CD14-positive monocyte (primary cell): ENCODE data around the gene SYNPO. TPM values are rescaled to one million over a fixed set of nuclear protein-coding genes. Genes with fewer than 3 reads are reported as not detected.

ENCODE experiments used
- DNase-seq, 3 donors: peaks; one replicate each; pipeline ENCODE4 v3.0.0-alpha.2; 2011 to 2022
- H2AFZ ChIP-seq: 2 replicates; pipeline ENCODE4 v1.6.0; 2012; ENCODE audit warnings: mild to moderate bottlenecking, low read depth, low read length, inconsistent platforms; ENCODE audit not compliant: insufficient read depth, poor library complexity, severe bottlenecking
- H3K27ac ChIP-seq, 2 donors: 1 replicate in 1 of 2; 2 replicates in 1 of 2; pipeline ENCODE4 v1.5.1; 2012 to 2013; ENCODE audit warnings: low read length in 2 of 2, control low read depth in 1 of 2, inconsistent platforms in 1 of 2, low read depth in 1 of 2, mild to moderate bottlenecking in 1 of 2
- H3K27me3 ChIP-seq, 2 donors: one replicate each; pipeline versions ENCODE4 v1.6.0 to v1.6.1; 2011 to 2013; ENCODE audit warnings: low read length in 2 of 2; ENCODE audit not compliant: control insufficient read depth in 2 of 2, insufficient read depth in 2 of 2
- H3K36me3 ChIP-seq, 2 donors: replicated peaks in 1 of 2; 1 replicate in 1 of 2; 2 replicates in 1 of 2; pipeline versions ENCODE4 v1.5.1 to v1.6.1; 2012 to 2013; ENCODE audit warnings: low read length in 2 of 2, control low read depth in 1 of 2, inconsistent platforms in 1 of 2, mild to moderate bottlenecking in 1 of 2; ENCODE audit not compliant: insufficient read depth in 2 of 2, control insufficient read depth in 1 of 2
- H3K4me1 ChIP-seq, 2 donors: 1 replicate in 1 of 2; 2 replicates in 1 of 2; pipeline versions ENCODE4 v1.5.1 to v1.6.1; 2012 to 2013; ENCODE audit warnings: low read length in 2 of 2, control low read depth in 1 of 2, inconsistent platforms in 1 of 2, mild to moderate bottlenecking in 1 of 2, moderate library complexity in 1 of 2; ENCODE audit not compliant: insufficient read depth in 2 of 2, control insufficient read depth in 1 of 2
- H3K4me2 ChIP-seq: replicated peaks from 2 replicates; pipeline ENCODE3; 2012; ENCODE audit warnings: low read length, moderate library complexity, mild to moderate bottlenecking; ENCODE audit not compliant: poor library complexity, severe bottlenecking; ENCODE audit errors: extremely low read depth
- H3K4me3 ChIP-seq, 3 experiments: fragments of 200-600 bp in 1 of 3; sonication (generic) in 1 of 3; replicated peaks in 1 of 3; 1 replicate in 2 of 3; 2 replicates in 1 of 3; pipeline ENCODE4 v1.5.1; 2011 to 2013; ENCODE audit warnings: low read length in 3 of 3, mild to moderate bottlenecking in 3 of 3, control low read depth in 2 of 3, low read depth in 2 of 3, inconsistent platforms in 1 of 3, moderate library complexity in 1 of 3
- H3K79me2 ChIP-seq: 2 replicates; pipeline ENCODE4 v1.6.0; 2012; ENCODE audit warnings: mild to moderate bottlenecking, control low read depth, inconsistent platforms, low read length, moderate library complexity; ENCODE audit not compliant: insufficient read depth
- H3K9ac ChIP-seq: 2 replicates; pipeline ENCODE4 v1.6.0; 2017; ENCODE audit warnings: low read length, mild to moderate bottlenecking; ENCODE audit not compliant: insufficient read depth, poor library complexity, severe bottlenecking
- H3K9me3 ChIP-seq, 2 donors: replicated peaks in 1 of 2; 1 replicate in 1 of 2; 2 replicates in 1 of 2; pipeline versions ENCODE4 v1.5.1 to v1.6.1; 2012 to 2013; ENCODE audit warnings: low read length in 2 of 2, control low read depth in 1 of 2; ENCODE audit not compliant: control insufficient read depth in 1 of 2, insufficient read depth in 1 of 2
- H4K20me1 ChIP-seq: 2 replicates; pipeline ENCODE4 v1.6.0; 2012; ENCODE audit warnings: mild to moderate bottlenecking, low read length, control low read depth, moderate library complexity; ENCODE audit not compliant: insufficient read depth
- H3K27ac Mint-ChIP-seq, 7 donors: one replicate each; pipeline ENCODE4 v1.8.0; 2020; ENCODE audit warnings: mild to moderate bottlenecking in 7 of 7, mixed read lengths in 7 of 7, moderate library complexity in 6 of 7, inconsistent platforms in 2 of 7
- H3K27me3 Mint-ChIP-seq, 3 donors: one replicate each; pipeline ENCODE4 v1.8.0; 2021 to 2022; ENCODE audit warnings: low read depth in 3 of 3, mild to moderate bottlenecking in 3 of 3, mixed read lengths in 3 of 3, moderate library complexity in 3 of 3, inconsistent platforms in 1 of 3
- H3K36me3 Mint-ChIP-seq, 2 donors: one replicate each; pipeline ENCODE4 v1.8.0; 2020; ENCODE audit warnings: mixed read lengths in 2 of 2, inconsistent platforms in 1 of 2, mild to moderate bottlenecking in 1 of 2
- H3K4me1 Mint-ChIP-seq: one replicate; pipeline ENCODE4 v1.8.0; 2020; ENCODE audit warnings: mild to moderate bottlenecking, mixed read lengths
- H3K4me3 Mint-ChIP-seq, 2 donors: one replicate each; pipeline ENCODE4 v1.8.0; 2020; ENCODE audit warnings: mild to moderate bottlenecking in 2 of 2, mixed read lengths in 2 of 2, moderate library complexity in 1 of 2
- H3K9me3 Mint-ChIP-seq, 7 donors: one replicate each; pipeline ENCODE4 v1.8.0; 2020 to 2022; ENCODE audit warnings: mixed read lengths in 7 of 7, mild to moderate bottlenecking in 6 of 7, moderate library complexity in 6 of 7, inconsistent platforms in 2 of 7
- CTCF ChIP-seq: fragments of 200-600 bp; IDR thresholded peaks from one replicate; pipeline ENCODE4 v1.8.0; 2022; ENCODE audit warnings: antibody characterized with exemption, mild to moderate bottlenecking
- WGBS: methylation state at CpG from one replicate; pipeline ENCODE4 v1.1.5; 2013; ENCODE audit warnings: missing lambda C conversion rate; ENCODE audit not compliant: insufficient coverage; 5-methylcytosine and 5-hydroxymethylcytosine counted together
- intact Hi-C, 2 donors: fragments of 100-400 bp; cut with micrococcal nuclease; formaldehyde crosslinking; loops; one replicate each; pipeline versions ENCODE4 v1.15.0 to v1.15.1; 2023
- polyA plus RNA-seq, 3 donors: library from polyadenylated mRNA; depleted of rRNA in 1 of 3; unstranded in 2 of 3; stranded (reverse) in 1 of 3; fragments of 300-500 nt in 2 of 3; fragments of >200 nt in 1 of 3; fragmentation: Illumina TruSeq in 2 of 3; gene quantifications; 1 replicate in 2 of 3; 2 replicates in 1 of 3; pipeline ENCODE4 v1.2.3, GENCODE V29; 2012 to 2021

The SYNPO gene
- polyA plus RNA-seq, 3 donors, result not detected

- no peak overlapping the region for H3K27ac Mint-ChIP-seq
- peaks cover 26% of the 10 kb centered on the region for H3K4me1 Mint-ChIP-seq
Measured at GRCh38 chr5:150637245-150638052, 3.0 kb upstream of the SYNPO start.

GRCh38 chr5:150638053-150638444 lies 2.4 kb upstream of the SYNPO start:
- Histone ChIP-seq H2AFZ (no peak overlapping the region), H3K36me3 (no peaks in the 10 kb centered on the region), H3K9ac (no peak overlapping the region), H3K27ac (no peak overlapping the region), H4K20me1 (no peaks in the 10 kb centered on the region), H3K79me2 (no peaks in the 10 kb centered on the region), H3K4me3 (no peak overlapping the region), H3K9me3 (no peaks in the 10 kb centered on the region), H3K4me2 (no peak overlapping the region), H3K27me3 (no peaks in the 10 kb centered on the region), H3K4me1 (peaks cover 10 to 13% of the 10 kb centered on the region in 2 donors)
- peaks cover 2 to 13% (median 10%) of the 10 kb centered on the region in 3 donors for H3K27me3 Mint-ChIP-seq
- no peak overlapping the region for H3K4me3 Mint-ChIP-seq
- DNase-seq, result no peak
- no peak overlapping the region for H3K27ac Mint-ChIP-seq
- TF ChIP-seq CTCF, result no peak
- peaks cover 26% of the 10 kb centered on the region for H3K4me1 Mint-ChIP-seq
- no peaks in the 10 kb centered on the region for H3K36me3 Mint-ChIP-seq
- intact Hi-C loops, result no loop called here
- no peaks in the 10 kb centered on the region for H3K9me3 Mint-ChIP-seq
- WGBS, result no CpG with 5 or more reads among the region's 1 CpG

More at GRCh38 chr5:150637245-150638052, 3.0 kb upstream of the SYNPO start:
- Mint-ChIP-seq H3K36me3 (no peaks in the 10 kb centered on the region), H3K27me3 (peaks cover 2 to 12% (median 10%) of the 10 kb centered on the region in 3 donors), H3K4me3 (no peak overlapping the region), H3K9me3 (no peaks in the 10 kb centered on the region)
- H2AFZ ChIP-seq, result no peak overlapping the region
- peaks cover 10 to 13% of the 10 kb centered on the region in 2 donors for H3K4me1 ChIP-seq
- no peaks in the 10 kb centered on the region for H4K20me1 ChIP-seq
- intact Hi-C loops, result no loop called here
- no peaks in the 10 kb centered on the region for H3K9me3 ChIP-seq
- no peak for DNase-seq
- no peaks in the 10 kb centered on the region for H3K79me2 ChIP-seq
- TF ChIP-seq CTCF, result no peak
- H3K27me3 ChIP-seq, result no peaks in the 10 kb centered on the region
- no peak overlapping the region for H3K9ac ChIP-seq
- H3K36me3 ChIP-seq, result no peaks in the 10 kb centered on the region
- no peak overlapping the region for H3K4me3 ChIP-seq
- H3K4me2 ChIP-seq, result no peak overlapping the region
- no peak overlapping the region for H3K27ac ChIP-seq
- WGBS, result 40% methylated on average over 18 of the region's 21 CpGs
